Stomach smooth muscle (tissue), 2 donors: ENCODE measurements around the gene MYDGF.

Source experiments
- H3K27ac ChIP-seq: one replicate; pipeline ENCODE4 v1.7.0; 2013; ENCODE audit warnings: mild to moderate bottlenecking, low read length, inconsistent platforms
- H3K27me3 ChIP-seq, 2 donors: one replicate each; pipeline ENCODE4 v1.7.0; 2013; ENCODE audit warnings: low read length in 2 of 2; ENCODE audit not compliant: insufficient read depth in 2 of 2, control insufficient read depth in 1 of 2
- H3K36me3 ChIP-seq, 2 donors: one replicate each; pipeline ENCODE4 v1.7.0; 2013; ENCODE audit warnings: low read length in 2 of 2; ENCODE audit not compliant: control insufficient read depth in 2 of 2, insufficient read depth in 2 of 2
- H3K4me1 ChIP-seq: one replicate; pipeline ENCODE4 v1.7.0; 2013; ENCODE audit warnings: low read length; ENCODE audit not compliant: control insufficient read depth, insufficient read depth
- H3K4me3 ChIP-seq, 2 donors: one replicate each; pipeline ENCODE4 v1.7.0; 2013; ENCODE audit warnings: low read length in 2 of 2
- H3K9ac ChIP-seq, 2 donors: one replicate each; pipeline ENCODE4 v1.7.0; 2013; ENCODE audit warnings: low read length in 2 of 2, mild to moderate bottlenecking in 1 of 2
- H3K9me3 ChIP-seq, 2 donors: one replicate each; pipeline ENCODE4 v1.7.0; 2013; ENCODE audit warnings: low read length in 2 of 2; ENCODE audit not compliant: control insufficient read depth in 2 of 2
- donor health status: healthy.
- donor health status: Pancreatic carcinoma.

The MYDGF gene

GRCh38 chr19:4673216-4673615 is 3.1 kb upstream of the MYDGF start:
- Histone ChIP-seq H3K9ac (no peak overlapping the region), H3K27ac (no peak overlapping the region), H3K36me3 (peaks cover 4 to 11% of the 10 kb centered on the region in 2 donors)

GRCh38 chr19:4671185-4671851 is 1.2 kb upstream of the MYDGF start:
- Histone ChIP-seq H3K9ac (no peak overlapping the region), H3K27me3 (no peaks in the 10 kb centered on the region), H3K9me3 (no peaks in the 10 kb centered on the region), H3K36me3 (peaks cover 10 to 14% of the 10 kb centered on the region in 2 donors), H3K27ac (peak overlapping the region; percentile 41), H3K4me3 (no peak overlapping the region), H3K4me1 (peaks cover 20% of the 10 kb centered on the region)

More at GRCh38 chr19:4673216-4673615, 3.1 kb upstream of the MYDGF start:
- no peak overlapping the region for H3K4me3 ChIP-seq
- H3K4me1 ChIP-seq: peaks cover 18% of the 10 kb centered on the region
- H3K27me3 ChIP-seq: no peaks in the 10 kb centered on the region
- H3K9me3 ChIP-seq: no peaks in the 10 kb centered on the region

DNA sequence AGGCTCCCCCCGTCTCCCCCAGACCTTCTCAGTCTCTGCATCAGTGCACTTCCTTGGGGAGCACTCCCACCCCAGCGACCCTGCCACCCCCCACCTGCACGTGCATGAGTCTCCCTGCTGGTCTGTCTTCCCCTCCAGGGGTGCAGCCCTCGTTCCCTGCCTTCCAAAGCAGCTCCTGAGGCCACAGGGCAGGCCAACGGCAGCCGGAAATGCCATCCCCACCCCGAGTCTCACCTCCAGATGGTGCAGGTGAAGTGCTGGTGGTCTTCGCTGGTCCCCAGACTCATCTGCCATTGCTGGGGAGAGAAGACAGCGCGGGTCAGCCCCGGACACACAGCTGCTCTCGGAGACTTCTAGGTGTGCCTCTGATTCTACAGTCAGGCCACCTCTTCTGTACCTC is 5.5 kb downstream of the MYDGF start:
- H3K9me3 ChIP-seq: no peaks in the 10 kb centered on the region
- H3K36me3 ChIP-seq: peaks cover 24 to 36% of the 10 kb centered on the region in 2 donors
- no peak overlapping the region for H3K27ac ChIP-seq
- no peak overlapping the region for H3K9ac ChIP-seq
- no peak overlapping the region for H3K4me3 ChIP-seq
- peaks cover 24% of the 10 kb centered on the region for H3K4me1 ChIP-seq
- no peaks in the 10 kb centered on the region for H3K27me3 ChIP-seq

- Histone ChIP-seq H3K36me3 (peaks cover 30 to 43% of the 10 kb centered on the region in 2 donors), H3K4me1 (peaks cover 9% of the 10 kb centered on the region), H3K27me3 (no peaks in the 10 kb centered on the region), H3K4me3 (no peak overlapping the region), H3K9ac (no peak overlapping the region), H3K9me3 (peaks cover 2 to 7% of the 10 kb centered on the region in 2 donors), H3K27ac (no peak overlapping the region)
Measured at GRCh38 chr19:4662812-4663211, 7.3 kb downstream of the MYDGF start.

DNA sequence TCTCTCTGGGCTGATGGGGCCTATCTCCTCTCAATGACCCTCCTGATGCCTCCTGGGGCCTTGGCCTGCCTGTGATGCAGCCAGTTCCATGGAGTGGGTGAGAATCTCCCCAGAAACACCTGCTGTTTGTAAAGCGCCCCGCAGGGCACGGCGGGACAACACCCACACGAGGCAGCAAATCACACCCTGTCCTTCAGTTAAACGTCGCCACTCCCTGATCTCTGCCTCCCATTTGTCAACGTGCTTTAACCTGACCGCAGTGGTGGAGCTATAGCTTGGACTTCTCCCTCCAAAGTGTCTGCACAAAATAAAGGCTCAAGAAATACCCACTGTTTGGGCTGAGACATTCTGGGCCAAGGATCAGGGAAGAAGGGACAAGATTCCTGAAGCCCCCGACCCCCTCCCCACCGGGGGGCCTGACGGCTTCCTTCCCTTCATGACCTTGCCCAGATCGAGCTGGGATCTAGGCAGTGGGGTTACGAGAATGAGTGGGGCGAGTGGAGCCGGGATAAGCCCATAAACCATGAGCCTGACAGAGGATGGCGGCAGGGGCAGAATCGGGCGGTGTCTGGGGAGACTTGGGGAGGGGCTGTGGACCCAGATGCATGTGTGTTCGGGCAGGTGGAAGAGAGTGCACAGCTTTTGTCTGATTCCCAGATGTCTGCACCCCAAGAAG is 8.0 kb downstream of the MYDGF start:
- H3K36me3 ChIP-seq: peaks cover 33 to 49% of the 10 kb centered on the region in 2 donors
- no peak overlapping the region for H3K9ac ChIP-seq
- no peak overlapping the region for H3K4me3 ChIP-seq
- H3K9me3 ChIP-seq: peaks cover 2 to 8% of the 10 kb centered on the region in 2 donors
- peaks cover 9% of the 10 kb centered on the region for H3K4me1 ChIP-seq
- H3K27ac ChIP-seq: no peak overlapping the region
- H3K27me3 ChIP-seq: no peaks in the 10 kb centered on the region

- peaks cover 29 to 48% of the 10 kb centered on the region in 2 donors for H3K36me3 ChIP-seq
- H3K4me1 ChIP-seq: peaks cover 9% of the 10 kb centered on the region
- H3K4me3 ChIP-seq: no peak overlapping the region
- H3K27me3 ChIP-seq: no peaks in the 10 kb centered on the region
- no peak overlapping the region for H3K27ac ChIP-seq
- peaks cover 2 to 8% of the 10 kb centered on the region in 2 donors for H3K9me3 ChIP-seq
- H3K9ac ChIP-seq: no peak overlapping the region
Measured at GRCh38 chr19:4660993-4661392, 9.1 kb downstream of the MYDGF start.

GRCh38 chr19:4660181-4660791 is 9.9 kb downstream of the MYDGF start:
- Histone ChIP-seq H3K9ac (no peak overlapping the region), H3K36me3 (peaks cover 29 to 48% of the 10 kb centered on the region in 2 donors), H3K27me3 (no peaks in the 10 kb centered on the region), H3K4me1 (peaks cover 9% of the 10 kb centered on the region), H3K4me3 (no peak overlapping the region), H3K9me3 (peaks cover 2 to 8% of the 10 kb centered on the region in 2 donors), H3K27ac (no peak overlapping the region)

DNA sequence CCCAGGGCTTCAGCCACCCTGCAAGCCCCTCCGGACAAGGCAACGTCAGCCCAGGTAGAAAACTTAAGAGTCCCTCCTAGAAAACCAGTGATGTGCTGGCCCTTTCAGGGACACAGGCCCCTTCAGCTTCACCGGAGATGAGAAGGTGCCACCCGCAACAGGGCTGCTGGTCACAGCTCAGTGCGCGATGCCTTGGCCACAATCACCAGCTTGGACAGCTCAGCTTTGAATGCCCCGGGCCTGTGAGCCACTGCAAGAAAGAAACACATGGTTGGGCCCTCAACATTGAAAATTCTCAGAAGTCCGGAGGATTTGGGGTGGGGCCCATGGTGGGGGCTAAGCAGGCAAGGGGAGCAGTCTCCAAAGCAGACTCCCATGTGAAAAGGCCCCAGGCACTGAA is 12.3 kb downstream of the MYDGF start:
- Histone ChIP-seq H3K9ac (no peak overlapping the region), H3K27me3 (no peaks in the 10 kb centered on the region), H3K4me3 (no peak overlapping the region), H3K4me1 (peaks cover 2% of the 10 kb centered on the region), H3K9me3 (peaks cover 2 to 8% of the 10 kb centered on the region in 2 donors), H3K27ac (no peak overlapping the region), H3K36me3 (peaks cover 31 to 50% of the 10 kb centered on the region in 2 donors)

GRCh38 chr19:4657262-4657661 is 12.9 kb downstream of the MYDGF start:
- Histone ChIP-seq H3K36me3 (peaks cover 31 to 50% of the 10 kb centered on the region in 2 donors), H3K4me1 (peaks cover 2% of the 10 kb centered on the region), H3K27me3 (no peaks in the 10 kb centered on the region), H3K27ac (no peak overlapping the region), H3K4me3 (no peak overlapping the region), H3K9me3 (peaks cover 2 to 8% of the 10 kb centered on the region in 2 donors), H3K9ac (no peak overlapping the region)

DNA sequence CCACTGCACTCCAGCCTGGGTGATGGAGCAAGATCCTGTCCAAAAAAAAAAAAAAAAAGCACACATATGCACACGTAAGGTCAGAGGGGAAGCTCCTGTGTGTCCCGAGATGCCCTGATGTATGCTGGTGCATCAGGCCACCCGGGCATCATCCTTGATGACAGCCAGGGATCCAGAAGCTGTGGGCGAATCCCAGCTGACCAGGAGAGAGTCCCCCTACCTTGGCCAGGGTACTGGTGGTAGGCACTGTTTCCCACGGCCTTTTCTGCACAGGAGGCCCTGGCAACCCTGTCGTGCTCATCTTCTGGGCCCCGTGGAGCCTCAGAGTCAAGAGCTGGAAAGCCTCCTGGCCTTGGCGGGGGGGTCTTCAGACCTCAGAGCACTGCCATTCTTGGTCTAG is 14.0 kb downstream of the MYDGF start:
- no peak overlapping the region for H3K9ac ChIP-seq
- no peak overlapping the region for H3K4me3 ChIP-seq
- peak overlapping the region; percentile 31 for H3K27ac ChIP-seq
- H3K4me1 ChIP-seq: no peaks in the 10 kb centered on the region
- H3K27me3 ChIP-seq: no peaks in the 10 kb centered on the region
- H3K9me3 ChIP-seq: peaks cover 2 to 8% of the 10 kb centered on the region in 2 donors
- H3K36me3 ChIP-seq: peaks cover 30 to 51% of the 10 kb centered on the region in 2 donors
